Thyroid gland (tissue), 4 donors: Measurements from ENCODE around the gene SST.

Experiments
- POLR2A ChIP-seq, 2 donors: fragments of 450-650 bp; IDR thresholded peaks; one replicate each; pipeline ENCODE4 v1.6.1; 2017; ENCODE audit warnings: antibody characterized with exemption in 2 of 2, mild to moderate bottlenecking in 2 of 2, moderate library complexity in 1 of 2
- TF ChIP-seq, protein P1 (sequence below), 6 experiments: fragments of 200-600 bp in 3 of 6; fragments of 450-650 bp in 3 of 6; sonication (generic) in 3 of 6; IDR thresholded peaks; one replicate each; pipeline ENCODE4 v1.5.1; 2016 to 2019; ENCODE audit warnings: antibody characterized with exemption in 6 of 6, mild to moderate bottlenecking in 2 of 6, inconsistent platforms in 1 of 6, moderate library complexity in 1 of 6

DNA sequence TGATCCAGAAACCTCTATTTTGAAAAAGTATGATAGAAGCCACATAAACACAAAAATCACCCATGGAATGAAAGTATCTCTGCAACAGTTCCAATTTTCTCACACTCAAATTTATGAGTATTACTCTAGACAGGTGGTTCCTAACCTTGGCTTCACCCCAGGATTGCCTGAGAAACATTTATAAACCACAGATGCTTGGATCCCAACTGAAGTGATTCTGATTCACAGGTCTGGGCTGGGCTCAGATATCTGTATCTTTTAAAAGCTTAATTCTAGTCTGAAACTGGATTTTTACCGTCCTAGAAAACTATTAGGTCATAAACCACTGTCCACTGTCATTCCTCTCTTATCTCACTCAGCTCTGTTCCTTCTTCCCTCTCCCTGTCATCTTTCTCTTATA is 7.4 kb upstream of the SST start:
- TF ChIP-seq, protein P1, sequence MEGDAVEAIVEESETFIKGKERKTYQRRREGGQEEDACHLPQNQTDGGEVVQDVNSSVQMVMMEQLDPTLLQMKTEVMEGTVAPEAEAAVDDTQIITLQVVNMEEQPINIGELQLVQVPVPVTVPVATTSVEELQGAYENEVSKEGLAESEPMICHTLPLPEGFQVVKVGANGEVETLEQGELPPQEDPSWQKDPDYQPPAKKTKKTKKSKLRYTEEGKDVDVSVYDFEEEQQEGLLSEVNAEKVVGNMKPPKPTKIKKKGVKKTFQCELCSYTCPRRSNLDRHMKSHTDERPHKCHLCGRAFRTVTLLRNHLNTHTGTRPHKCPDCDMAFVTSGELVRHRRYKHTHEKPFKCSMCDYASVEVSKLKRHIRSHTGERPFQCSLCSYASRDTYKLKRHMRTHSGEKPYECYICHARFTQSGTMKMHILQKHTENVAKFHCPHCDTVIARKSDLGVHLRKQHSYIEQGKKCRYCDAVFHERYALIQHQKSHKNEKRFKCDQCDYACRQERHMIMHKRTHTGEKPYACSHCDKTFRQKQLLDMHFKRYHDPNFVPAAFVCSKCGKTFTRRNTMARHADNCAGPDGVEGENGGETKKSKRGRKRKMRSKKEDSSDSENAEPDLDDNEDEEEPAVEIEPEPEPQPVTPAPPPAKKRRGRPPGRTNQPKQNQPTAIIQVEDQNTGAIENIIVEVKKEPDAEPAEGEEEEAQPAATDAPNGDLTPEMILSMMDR (IDR thresholded peaks at IDR 0.05) = no peak
- no peak for TF ChIP-seq POLR2A (IDR thresholded peaks at IDR 0.05)
